GM12891 (cell line): ENCODE measurements around the gene CETN2.

Source experiments
- POLR2A ChIP-seq: IDR thresholded peaks from 2 replicates; pipeline ENCODE4 v1.6.1; 2011; ENCODE audit warnings: low read depth, low read length, control low read depth
- POLR2AphosphoS5 ChIP-seq: IDR thresholded peaks from 2 replicates; pipeline ENCODE4 v1.6.1; 2011; ENCODE audit warnings: low read depth, low read length, control low read depth
- SPI1 ChIP-seq: IDR thresholded peaks from 2 replicates; pipeline ENCODE4 v1.6.1; 2011; ENCODE audit warnings: low read depth, low read length, control low read depth
- TAF1 ChIP-seq: IDR thresholded peaks from 2 replicates; pipeline ENCODE4 v1.6.1; 2011; ENCODE audit warnings: low read depth, low read length, control low read depth

DNA sequence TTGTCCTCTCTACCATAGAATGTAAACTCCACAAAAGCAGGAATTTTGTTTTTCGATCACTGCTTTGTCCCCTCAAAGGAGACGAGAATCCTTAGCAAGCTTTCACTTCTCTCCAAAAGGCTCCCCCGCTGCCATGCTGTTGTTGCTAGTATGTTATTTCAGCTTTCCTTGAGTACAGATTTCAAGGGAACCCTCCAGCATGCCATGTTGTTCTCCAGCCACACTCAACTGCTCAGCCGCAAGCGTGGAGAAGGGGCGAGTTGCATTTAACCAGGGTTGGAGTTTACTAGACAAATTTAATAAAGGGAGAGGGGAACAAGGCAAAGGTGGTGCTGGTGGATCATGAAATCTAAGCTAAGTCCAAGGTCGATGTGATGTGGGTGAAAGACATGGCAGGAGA, 23.4 kb upstream of the CETN2 start:
- TF ChIP-seq POLR2A (no peak), POLR2AphosphoS5 (no peak), TAF1 (no peak), SPI1 (no peak)
